ENCODE results near the gene CFAP410. TPM values are rescaled to one million over a fixed set of nuclear protein-coding genes. Genes with fewer than 3 reads are reported as not detected.

Gene CFAP410
- total and polyA plus RNA-seq, 2 of the 13 experiments (the other 11 are each of a cell fraction or from before 2014, with no cell fraction given) = 8.0 to 20.1 TPM

- TF ChIP-seq ZNF143 (CRISPR knock-in tag; IDR thresholded peaks at IDR 0.05) = no peak
- TF ChIP-seq ZNF749 (CRISPR knock-in tag; IDR thresholded peaks at IDR 0.05; ENCODE audit: borderline replicate concordance) = no peak
- TF ChIP-seq ZNF350 (CRISPR knock-in tag; IDR thresholded peaks at IDR 0.05; ENCODE audit: borderline replicate concordance, low read depth) = no peak; the same call in 1 of the 2 replicates
- no peak for TF ChIP-seq SNAI1 (CRISPR knock-in tag; IDR thresholded peaks at IDR 0.05; ENCODE audit: borderline replicate concordance)
- TF ChIP-seq ZNF274 (CRISPR knock-in tag; IDR thresholded peaks at IDR 0.05) = no peak
- no peak for TF ChIP-seq ZNF263 (CRISPR knock-in tag; IDR thresholded peaks at IDR 0.05)
- TF ChIP-seq RFX5 (IDR thresholded peaks at IDR 0.05; ENCODE audit: low read depth, low read length) = no peak
- TF ChIP-seq HOXA9 (CRISPR knock-in tag; IDR thresholded peaks at IDR 0.05; ENCODE audit: borderline replicate concordance) = no peak
- no peak for TF ChIP-seq AKNA (CRISPR knock-in tag; IDR thresholded peaks at IDR 0.05; ENCODE audit: borderline replicate concordance)
- TF ChIP-seq PREB (CRISPR knock-in tag; IDR thresholded peaks at IDR 0.05) = no peak
- TF ChIP-seq, protein P1, sequence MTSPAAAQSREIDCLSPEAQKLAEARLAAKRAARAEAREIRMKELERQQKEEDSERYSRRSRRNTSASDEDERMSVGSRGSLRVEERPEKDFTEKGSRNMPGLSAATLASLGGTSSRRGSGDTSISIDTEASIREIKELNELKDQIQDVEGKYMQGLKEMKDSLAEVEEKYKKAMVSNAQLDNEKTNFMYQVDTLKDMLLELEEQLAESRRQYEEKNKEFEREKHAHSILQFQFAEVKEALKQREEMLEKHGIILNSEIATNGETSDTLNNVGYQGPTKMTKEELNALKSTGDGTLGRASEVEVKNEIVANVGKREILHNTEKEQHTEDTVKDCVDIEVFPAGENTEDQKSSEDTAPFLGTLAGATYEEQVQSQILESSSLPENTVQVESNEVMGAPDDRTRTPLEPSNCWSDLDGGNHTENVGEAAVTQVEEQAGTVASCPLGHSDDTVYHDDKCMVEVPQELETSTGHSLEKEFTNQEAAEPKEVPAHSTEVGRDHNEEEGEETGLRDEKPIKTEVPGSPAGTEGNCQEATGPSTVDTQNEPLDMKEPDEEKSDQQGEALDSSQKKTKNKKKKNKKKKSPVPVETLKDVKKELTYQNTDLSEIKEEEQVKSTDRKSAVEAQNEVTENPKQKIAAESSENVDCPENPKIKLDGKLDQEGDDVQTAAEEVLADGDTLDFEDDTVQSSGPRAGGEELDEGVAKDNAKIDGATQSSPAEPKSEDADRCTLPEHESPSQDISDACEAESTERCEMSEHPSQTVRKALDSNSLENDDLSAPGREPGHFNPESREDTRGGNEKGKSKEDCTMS (CRISPR knock-in tag; conservative IDR thresholded peaks at IDR 0.05) = no peak
- no peak for TF ChIP-seq ZUFSP (CRISPR knock-in tag; IDR thresholded peaks at IDR 0.05; ENCODE audit: borderline replicate concordance)
- no peak for TF ChIP-seq ZKSCAN8 (CRISPR knock-in tag; IDR thresholded peaks at IDR 0.05; ENCODE audit: borderline replicate concordance)
- no peak for TF ChIP-seq ZNF333 (CRISPR knock-in tag; IDR thresholded peaks at IDR 0.05; ENCODE audit: borderline replicate concordance)
- TF ChIP-seq TBP (CRISPR knock-in tag; IDR thresholded peaks at IDR 0.05) = no peak
- TF ChIP-seq NFKB2 (CRISPR knock-in tag; IDR thresholded peaks at IDR 0.05; ENCODE audit: borderline replicate concordance) = no peak; the same call in 1 of the 2 replicates
- TF ChIP-seq NR3C1 (CRISPR knock-in tag; IDR thresholded peaks at IDR 0.05) = no peak
- no peak for TF ChIP-seq ZNF605 (CRISPR knock-in tag; IDR thresholded peaks at IDR 0.05)
- peak; percentile 53 for TF ChIP-seq PITX1 (CRISPR knock-in tag; IDR thresholded peaks at IDR 0.05)
- peak; percentile 22; the same call in 1 of the 2 replicates for TF ChIP-seq POGZ (CRISPR knock-in tag; IDR thresholded peaks at IDR 0.05)
- no peak for TF ChIP-seq SP1 (IDR thresholded peaks at IDR 0.05)
- TF ChIP-seq SP1 (CRISPR knock-in tag; IDR thresholded peaks at IDR 0.05) = no peak
Observed at GRCh38 chr21:44303490-44303981, 35.7 kb downstream of the CFAP410 start (continued).
